ENCODE results near the gene HOXD11. TPM values are rescaled to one million over a fixed set of nuclear protein-coding genes. Genes with fewer than 3 reads are reported as not detected.

The HOXD11 gene
- total and polyA plus RNA-seq, 2 of the 13 experiments (the other 11 are each of a cell fraction or from before 2014, with no cell fraction given) = not detected

DNA sequence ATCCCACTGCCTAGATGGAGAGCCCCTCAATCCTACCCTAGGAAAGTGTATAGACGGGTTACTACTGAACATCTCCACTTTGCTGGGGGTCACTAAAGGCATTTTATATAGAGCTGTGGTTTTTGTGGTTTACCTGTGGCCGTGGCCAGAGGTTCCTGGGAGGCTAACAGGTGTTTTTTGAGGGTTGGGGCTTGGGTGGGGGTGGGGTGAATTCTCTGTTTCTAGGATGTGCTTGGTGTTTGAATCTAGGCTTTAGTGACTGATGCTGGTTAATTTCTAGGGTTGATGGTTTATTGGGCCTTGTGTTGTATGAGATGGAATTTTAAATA lies 30.1 kb downstream of the HOXD11 start:
- WGBS (ENCODE audit: low lambda C conversion rate) = 25% methylated on average over 2 of the region's 2 CpGs
- H3K27me3 ChIP-seq (ENCODE audit: control insufficient read depth in 1 of 2, insufficient read depth in 2 of 2, low read length in 2 of 2) = peaks cover 9 to 91% of the 10 kb centered on the region in 2 experiments; a peak in 4 of 5 replicates

More for the DNA sequence above, 30.1 kb downstream of the HOXD11 start:
- Histone ChIP-seq H3K4me3 (replicated peaks in 1 of 3; ENCODE audit: insufficient read depth in 1 of 3, low read depth in 2 of 3, low read length in 3 of 3) (no peak overlapping the region), H3K9me3 (ENCODE audit: low read length) (no peaks in the 10 kb centered on the region), H3K27ac (ENCODE audit: extremely low read length, insufficient read depth, low read length) (no peak overlapping the region), H3K4me2 (ENCODE audit: low read depth, low read length) (no peak overlapping the region), H4K20me1 (ENCODE audit: insufficient read depth, low read length) (no peaks in the 10 kb centered on the region), H3K36me3 (replicated peaks in 1 of 2; ENCODE audit: control insufficient read depth in 1 of 2, insufficient read depth in 2 of 2, low read length in 2 of 2) (no peaks in the 10 kb centered on the region), H3K9ac (ENCODE audit: insufficient read depth, low read depth, low read length) (no peak overlapping the region), H2AFZ (ENCODE audit: low read length) (no peak overlapping the region), H3K79me2 (ENCODE audit: insufficient read depth, low read length) (no peaks in the 10 kb centered on the region), H3K4me1 (ENCODE audit: insufficient read depth, low read length) (peaks cover 11% of the 10 kb centered on the region)
- ATAC-seq (no peak), FAIRE-seq (no peak), DNase-seq (ENCODE audit: low spot score) (no peak)
- intact Hi-C loops (cut with micrococcal nuclease; ENCODE audit: unreplicated experiment) = no loop called here
- ChIA-PET POLR2A (no interaction called here), CTCF (ENCODE audit: low intra/inter-chr PET ratio, low total read pairs) (no interaction called here)
- in situ Hi-C loops (cut with HindIII; ENCODE audit: extremely low pct_ligation_motif_present, low pct_unique_long_range_greater_than_20kb) = no loop called here
- no TSS peak for BruUV-seq (replicated peaks)
- no peak for TF ChIP-seq STAT5B (CRISPR knock-in tag; IDR thresholded peaks at IDR 0.05)
- no peak for TF ChIP-seq ZNF335 (CRISPR knock-in tag; IDR thresholded peaks at IDR 0.05)
- no peak for TF ChIP-seq ZNF510 (CRISPR knock-in tag; IDR thresholded peaks at IDR 0.05; ENCODE audit: low read depth)
- no peak for TF ChIP-seq ZNF136 (CRISPR knock-in tag; IDR thresholded peaks at IDR 0.05; ENCODE audit: low read depth)
- TF ChIP-seq BRD4 (CRISPR knock-in tag; IDR thresholded peaks at IDR 0.05) = no peak
- TF ChIP-seq SCMH1 (CRISPR knock-in tag; IDR thresholded peaks at IDR 0.05; ENCODE audit: borderline replicate concordance) = no peak
- no peak for TF ChIP-seq ZNF296 (CRISPR knock-in tag; conservative IDR thresholded peaks at IDR 0.05)
- TF ChIP-seq NONO (IDR thresholded peaks at IDR 0.05) = no peak
- no peak for TF ChIP-seq NONO (CRISPR knock-in tag; conservative IDR thresholded peaks at IDR 0.05)
- TF ChIP-seq, protein P1, sequence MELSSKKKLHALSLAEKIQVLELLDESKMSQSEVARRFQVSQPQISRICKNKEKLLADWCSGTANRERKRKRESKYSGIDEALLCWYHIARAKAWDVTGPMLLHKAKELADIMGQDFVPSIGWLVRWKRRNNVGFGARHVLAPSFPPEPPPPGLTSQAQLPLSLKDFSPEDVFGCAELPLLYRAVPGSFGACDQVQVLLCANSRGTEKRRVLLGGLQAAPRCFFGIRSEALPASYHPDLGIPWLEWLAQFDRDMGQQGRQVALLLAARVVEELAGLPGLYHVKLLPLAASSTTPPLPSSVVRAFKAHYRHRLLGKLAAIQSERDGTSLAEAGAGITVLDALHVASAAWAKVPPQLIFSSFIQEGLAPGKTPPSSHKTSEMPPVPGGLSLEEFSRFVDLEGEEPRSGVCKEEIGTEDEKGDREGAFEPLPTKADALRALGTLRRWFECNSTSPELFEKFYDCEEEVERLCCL (CRISPR knock-in tag; IDR thresholded peaks at IDR 0.05; ENCODE audit: borderline replicate concordance) = no peak
- TF ChIP-seq PTBP1 (IDR thresholded peaks at IDR 0.05; ENCODE audit: low read depth, low read length, poor library complexity, severe bottlenecking) = no peak
- TF ChIP-seq ZNF251 (CRISPR knock-in tag; IDR thresholded peaks at IDR 0.05) = no peak
- TF ChIP-seq MIER2 (CRISPR knock-in tag; IDR thresholded peaks at IDR 0.05) = no peak
- TF ChIP-seq, protein P2, sequence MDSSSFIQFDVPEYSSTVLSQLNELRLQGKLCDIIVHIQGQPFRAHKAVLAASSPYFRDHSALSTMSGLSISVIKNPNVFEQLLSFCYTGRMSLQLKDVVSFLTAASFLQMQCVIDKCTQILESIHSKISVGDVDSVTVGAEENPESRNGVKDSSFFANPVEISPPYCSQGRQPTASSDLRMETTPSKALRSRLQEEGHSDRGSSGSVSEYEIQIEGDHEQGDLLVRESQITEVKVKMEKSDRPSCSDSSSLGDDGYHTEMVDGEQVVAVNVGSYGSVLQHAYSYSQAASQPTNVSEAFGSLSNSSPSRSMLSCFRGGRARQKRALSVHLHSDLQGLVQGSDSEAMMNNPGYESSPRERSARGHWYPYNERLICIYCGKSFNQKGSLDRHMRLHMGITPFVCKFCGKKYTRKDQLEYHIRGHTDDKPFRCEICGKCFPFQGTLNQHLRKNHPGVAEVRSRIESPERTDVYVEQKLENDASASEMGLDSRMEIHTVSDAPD (CRISPR knock-in tag; IDR thresholded peaks at IDR 0.05) = no peak
- no peak for TF ChIP-seq ZNF558 (CRISPR knock-in tag; IDR thresholded peaks at IDR 0.05; ENCODE audit: borderline replicate concordance)
- no peak for TF ChIP-seq ARHGAP35 (CRISPR knock-in tag; IDR thresholded peaks at IDR 0.05; ENCODE audit: borderline replicate concordance)
- TF ChIP-seq NCOA1 (CRISPR knock-in tag; IDR thresholded peaks at IDR 0.05) = no peak
- no peak for TF ChIP-seq PHF5A (CRISPR knock-in tag; IDR thresholded peaks at IDR 0.05; ENCODE audit: low read depth, unreplicated experiment)
- TF ChIP-seq ZNF570 (CRISPR knock-in tag; IDR thresholded peaks at IDR 0.05; ENCODE audit: borderline replicate concordance) = no peak
